22Rv1 (cell line): ENCODE measurements around the gene SEZ6L.

ENCODE experiments used
- CTCF ChIP-seq: fragments of 450-650 bp; IDR thresholded peaks from 2 replicates; pipeline ENCODE4 v1.5.1; 2017; ENCODE audit warnings: mild to moderate bottlenecking
- ZFX ChIP-seq: fragments of 450-650 bp; IDR thresholded peaks from 2 replicates; pipeline ENCODE4 v1.6.1; 2017; ENCODE audit warnings: antibody characterized with exemption, borderline replicate concordance

DNA sequence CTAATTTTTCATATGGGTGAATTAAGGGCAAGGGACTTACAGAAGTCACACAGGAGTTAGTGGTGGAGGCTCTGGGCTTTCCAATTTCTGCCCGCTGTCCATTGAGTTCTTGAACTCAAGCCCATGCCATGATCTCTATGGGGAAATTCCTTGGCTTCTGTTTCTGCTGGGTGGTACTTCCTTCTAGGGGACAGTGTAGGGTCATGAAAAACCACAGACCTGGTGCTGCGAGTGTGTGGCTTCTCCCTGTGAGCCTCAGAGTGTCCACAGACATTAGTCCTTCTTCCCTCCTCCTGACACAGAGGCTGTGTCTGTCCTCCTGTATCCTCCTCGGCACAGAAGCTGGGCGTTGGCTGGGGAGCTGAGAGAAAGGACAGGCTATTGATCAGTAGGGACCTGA, 6.3 kb upstream of the SEZ6L start:
- no peak for TF ChIP-seq CTCF
- TF ChIP-seq ZFX = no peak
